Hepatocyte (in vitro differentiated cells): ENCODE measurements around the gene NPW. TPM values are rescaled to one million over a fixed set of nuclear protein-coding genes. Genes with fewer than 3 reads are reported as not detected.
A peak's percentile ranks its signal among the peaks of the same experiment; 100 is the strongest.

Source experiments
- DNase-seq: peaks from one replicate; pipeline ENCODE4 v3.0.0-alpha.2; 2016; ENCODE audit warnings: low spot score
- H2AFZ ChIP-seq: fragments of 200-600 bp; sonication (generic); 2 replicates; pipeline ENCODE4 v1.6.0; 2016; ENCODE audit warnings: antibody characterized with exemption, mild to moderate bottlenecking
- H3K27ac ChIP-seq: fragments of 200-600 bp; sonication (generic); 2 replicates; pipeline ENCODE4 v1.5.1; 2016; ENCODE audit warnings: mild to moderate bottlenecking
- H3K27me3 ChIP-seq: fragments of 200-600 bp; sonication (generic); 2 replicates; pipeline ENCODE4 v1.6.1; 2016
- H3K36me3 ChIP-seq: fragments of 200-600 bp; sonication (generic); replicated peaks from 2 replicates; pipeline ENCODE4 v1.5.1; 2016; ENCODE audit warnings: low read depth; ENCODE audit not compliant: insufficient read depth
- H3K4me1 ChIP-seq: fragments of 200-600 bp; sonication (generic); 2 replicates; pipeline ENCODE4 v1.5.1; 2016; ENCODE audit warnings: mild to moderate bottlenecking, moderate library complexity; ENCODE audit not compliant: insufficient read depth
- H3K4me2 ChIP-seq: fragments of 200-600 bp; sonication (generic); 2 replicates; pipeline ENCODE4 v1.6.0; 2016
- H3K4me3 ChIP-seq: fragments of 200-600 bp; sonication (generic); 2 replicates; pipeline ENCODE4 v1.5.1; 2016; ENCODE audit warnings: mild to moderate bottlenecking
- H3K79me2 ChIP-seq: fragments of 200-600 bp; sonication (generic); 2 replicates; pipeline ENCODE4 v1.6.0; 2017; ENCODE audit warnings: mild to moderate bottlenecking
- H3K9me2 ChIP-seq: fragments of 200-600 bp; sonication (generic); replicated peaks from 2 replicates; pipeline ENCODE4 v1.6.0; 2017; ENCODE audit warnings: mild to moderate bottlenecking; ENCODE audit not compliant: insufficient read depth
- H3K9me3 ChIP-seq: fragments of 200-600 bp; sonication (generic); 2 replicates; pipeline ENCODE4 v1.5.1; 2016; ENCODE audit warnings: low read depth, mild to moderate bottlenecking
- H4K20me1 ChIP-seq: fragments of 200-600 bp; sonication (generic); 2 replicates; pipeline ENCODE4 v1.6.0; 2016; ENCODE audit warnings: mild to moderate bottlenecking; ENCODE audit not compliant: insufficient read depth, poor library complexity, severe bottlenecking
- EZH2 ChIP-seq: fragments of 200-600 bp; sonication (generic); IDR thresholded peaks from 2 replicates; pipeline ENCODE4 v1.6.1; 2016; ENCODE audit warnings: antibody characterized with exemption, mild to moderate bottlenecking, borderline replicate concordance
- EZH2phosphoT487 ChIP-seq: fragments of 200-600 bp; sonication (generic); IDR thresholded peaks from one replicate; pipeline ENCODE4 v1.6.1; 2018; ENCODE audit warnings: antibody characterized with exemption, mild to moderate bottlenecking, low read depth, moderate library complexity; ENCODE audit not compliant: unreplicated experiment, severe bottlenecking
- WGBS: methylation state at CpG from one replicate; pipeline ENCODE4 v1.1.6; 2016; ENCODE audit warnings: low lambda C conversion rate; ENCODE audit errors: missing lambda C conversion rate; 5-methylcytosine and 5-hydroxymethylcytosine counted together
- polyA plus RNA-seq: library from polyadenylated mRNA; unstranded; fragments of >200 nt; fragmentation: Nextera tagmentation; extraction: Ambion mirVana; gene quantifications from 2 replicates; pipeline ENCODE4 v1.2.1, GENCODE V29; 2016
- total RNA-seq: library from RNA; depleted of rRNA; stranded (reverse); fragments of >200 nt; gene quantifications from 2 replicates; pipeline ENCODE4 v1.2.3, GENCODE V29; 2014
- TF ChIP-seq, protein P1 (sequence below): fragments of 200-600 bp; sonication (generic); IDR thresholded peaks from 2 replicates; pipeline ENCODE4 v1.5.1; 2016; ENCODE audit warnings: antibody characterized with exemption, mild to moderate bottlenecking; ENCODE audit not compliant: poor library complexity

Gene NPW
- total and polyA plus RNA-seq, 2 experiments from 2014 or later, result 2.7 to 45.2 TPM

- H3K9me2 ChIP-seq, result no peaks in the 10 kb centered on the region
- no peaks in the 10 kb centered on the region for H3K36me3 ChIP-seq
- no peak for DNase-seq
- TF ChIP-seq, protein P1, sequence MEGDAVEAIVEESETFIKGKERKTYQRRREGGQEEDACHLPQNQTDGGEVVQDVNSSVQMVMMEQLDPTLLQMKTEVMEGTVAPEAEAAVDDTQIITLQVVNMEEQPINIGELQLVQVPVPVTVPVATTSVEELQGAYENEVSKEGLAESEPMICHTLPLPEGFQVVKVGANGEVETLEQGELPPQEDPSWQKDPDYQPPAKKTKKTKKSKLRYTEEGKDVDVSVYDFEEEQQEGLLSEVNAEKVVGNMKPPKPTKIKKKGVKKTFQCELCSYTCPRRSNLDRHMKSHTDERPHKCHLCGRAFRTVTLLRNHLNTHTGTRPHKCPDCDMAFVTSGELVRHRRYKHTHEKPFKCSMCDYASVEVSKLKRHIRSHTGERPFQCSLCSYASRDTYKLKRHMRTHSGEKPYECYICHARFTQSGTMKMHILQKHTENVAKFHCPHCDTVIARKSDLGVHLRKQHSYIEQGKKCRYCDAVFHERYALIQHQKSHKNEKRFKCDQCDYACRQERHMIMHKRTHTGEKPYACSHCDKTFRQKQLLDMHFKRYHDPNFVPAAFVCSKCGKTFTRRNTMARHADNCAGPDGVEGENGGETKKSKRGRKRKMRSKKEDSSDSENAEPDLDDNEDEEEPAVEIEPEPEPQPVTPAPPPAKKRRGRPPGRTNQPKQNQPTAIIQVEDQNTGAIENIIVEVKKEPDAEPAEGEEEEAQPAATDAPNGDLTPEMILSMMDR, result no peak
- no peak for TF ChIP-seq EZH2phosphoT487
- TF ChIP-seq EZH2, result no peak
- H4K20me1 ChIP-seq, result no peaks in the 10 kb centered on the region
- no peaks in the 10 kb centered on the region for H3K9me3 ChIP-seq
- 98% methylated on average over 21 of the region's 22 CpGs for WGBS
- H2AFZ ChIP-seq, result no peak overlapping the region
- H3K4me1 ChIP-seq, result peaks cover 38% of the 10 kb centered on the region
- no peak overlapping the region for H3K4me2 ChIP-seq
- no peak overlapping the region for H3K4me3 ChIP-seq
- no peak overlapping the region for H3K27ac ChIP-seq
- peaks cover 24% of the 10 kb centered on the region for H3K79me2 ChIP-seq
- no peaks in the 10 kb centered on the region for H3K27me3 ChIP-seq
Observed at GRCh38 chr16:2044541-2044940, 25.0 kb downstream of the NPW start.

DNA sequence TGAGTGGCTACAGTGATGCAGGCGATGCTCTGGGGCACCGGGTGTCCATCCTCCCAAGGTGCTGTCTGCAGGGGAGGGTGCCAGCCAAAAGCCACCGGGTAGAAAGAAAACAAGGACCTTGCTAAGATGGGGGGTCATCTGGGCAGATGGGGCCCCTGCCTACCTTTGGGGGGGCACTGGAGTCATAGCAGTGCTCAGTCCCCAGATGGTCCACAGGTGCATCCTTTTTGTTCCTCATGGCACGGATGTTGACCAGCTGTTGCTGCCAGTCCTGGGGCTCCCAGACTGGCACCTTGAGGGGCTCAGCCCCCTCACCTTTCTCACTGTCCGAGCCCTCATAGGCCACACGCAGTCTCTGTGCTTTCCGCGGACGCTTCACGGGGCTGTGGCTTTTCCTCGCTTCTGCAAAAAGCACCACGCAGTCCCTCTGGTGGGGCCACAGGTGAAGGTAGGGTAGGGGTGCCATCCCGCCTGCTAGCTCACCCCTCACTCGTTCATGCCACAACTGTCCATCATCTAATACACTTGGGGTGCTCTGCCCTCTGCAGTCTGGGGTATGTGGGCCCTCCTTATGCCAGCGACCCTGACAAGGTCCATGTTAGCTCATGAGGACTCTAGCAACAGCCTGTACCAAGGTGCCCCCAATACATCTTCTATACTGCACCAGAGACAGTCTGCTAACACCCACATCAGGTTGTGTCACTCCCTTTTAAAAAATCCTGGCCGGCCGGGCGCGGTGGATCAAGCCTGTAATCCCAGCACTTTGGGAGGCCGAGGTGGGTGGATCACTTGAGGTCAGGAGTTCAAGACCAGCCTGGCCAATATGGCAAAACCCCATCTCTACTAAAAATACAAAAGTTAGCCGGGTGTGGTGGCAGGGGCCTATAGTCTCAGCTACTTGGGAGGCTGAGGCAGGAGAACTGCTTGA is 26.6 kb downstream of the NPW start:
- Histone ChIP-seq H3K4me1 (peaks cover 22% of the 10 kb centered on the region), H3K27ac (peak overlapping the region; percentile 41), H3K4me2 (peak overlapping the region; percentile 90), H3K27me3 (no peaks in the 10 kb centered on the region), H3K9me2 (no peaks in the 10 kb centered on the region), H2AFZ (no peak overlapping the region), H3K4me3 (no peak overlapping the region), H3K79me2 (peaks cover 26% of the 10 kb centered on the region), H4K20me1 (no peaks in the 10 kb centered on the region), H3K36me3 (no peaks in the 10 kb centered on the region), H3K9me3 (no peaks in the 10 kb centered on the region)
- TF ChIP-seq, protein P1, result no peak
- TF ChIP-seq EZH2 (no peak), EZH2phosphoT487 (no peak)
- no peak for DNase-seq
- WGBS, result 91% methylated on average over 21 of the region's 21 CpGs

DNA sequence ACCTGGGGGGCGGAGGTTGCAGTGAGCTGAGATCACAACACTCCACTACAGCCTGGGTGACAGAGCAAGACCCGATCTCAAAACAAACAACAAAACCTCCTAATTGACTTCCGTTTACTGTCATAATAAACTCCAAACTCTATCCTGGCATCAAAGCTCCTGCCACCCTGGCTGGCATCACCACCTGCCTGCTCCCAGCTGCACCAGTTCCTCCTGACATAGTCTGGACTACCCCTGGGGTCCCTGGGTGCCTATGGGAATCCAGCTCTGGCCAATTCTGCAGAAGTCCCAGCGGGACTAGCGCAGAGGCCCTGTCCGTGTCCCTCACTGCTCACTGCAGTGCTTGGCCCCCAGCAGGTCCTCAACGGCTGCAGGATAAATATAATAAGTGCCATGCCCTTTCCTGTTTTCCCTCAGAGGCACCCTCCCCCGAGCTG is 27.3 kb downstream of the NPW start:
- Histone ChIP-seq H3K4me2 (peak overlapping the region; percentile 90), H4K20me1 (no peaks in the 10 kb centered on the region), H3K4me3 (peak overlapping the region; percentile 57), H3K27me3 (no peaks in the 10 kb centered on the region), H3K9me2 (no peaks in the 10 kb centered on the region), H3K9me3 (no peaks in the 10 kb centered on the region), H3K79me2 (peaks cover 26% of the 10 kb centered on the region), H3K4me1 (peaks cover 20% of the 10 kb centered on the region), H3K27ac (peak overlapping the region; percentile 41), H3K36me3 (no peaks in the 10 kb centered on the region), H2AFZ (peak overlapping the region; percentile 72)
- no peak for DNase-seq
- no peak for TF ChIP-seq EZH2
- TF ChIP-seq, protein P1, result no peak
- no peak for TF ChIP-seq EZH2phosphoT487
- WGBS, result 34% methylated on average over 8 of the region's 8 CpGs
